Osteoblast (primary cell): ENCODE data around the gene IL19. TPM values are rescaled to one million over a fixed set of nuclear protein-coding genes. Genes with fewer than 3 reads are reported as not detected.

Experiments
- DNase-seq: peaks from one replicate; pipeline ENCODE4 v3.0.0; 2011; ENCODE audit warnings: low spot score, mixed read lengths; ENCODE audit not compliant: insufficient read length; ENCODE audit errors: missing footprints
- H2AFZ ChIP-seq: 2 replicates; pipeline ENCODE4 v1.6.0; 2011; ENCODE audit warnings: mild to moderate bottlenecking, low read length
- H3K27ac ChIP-seq: 2 replicates; pipeline ENCODE4 v1.5.1; 2011; ENCODE audit warnings: mild to moderate bottlenecking, low read depth, low read length, moderate library complexity
- H3K27me3 ChIP-seq: 2 replicates; pipeline ENCODE4 v1.6.0; 2012; ENCODE audit warnings: mild to moderate bottlenecking, control low read depth, inconsistent platforms, low read length, moderate library complexity; ENCODE audit not compliant: insufficient read depth
- H3K36me3 ChIP-seq: 2 replicates; pipeline ENCODE4 v1.5.1; 2011; ENCODE audit warnings: mild to moderate bottlenecking, low read length, control low read depth, moderate library complexity; ENCODE audit not compliant: insufficient read depth
- H3K4me1 ChIP-seq: 2 replicates; pipeline ENCODE4 v1.5.1; 2011; ENCODE audit warnings: mild to moderate bottlenecking, low read length, control low read depth, moderate library complexity; ENCODE audit not compliant: insufficient read depth
- H3K4me2 ChIP-seq: 2 replicates; pipeline ENCODE4 v1.6.0; 2011; ENCODE audit warnings: mild to moderate bottlenecking, low read length; ENCODE audit not compliant: insufficient read depth
- H3K4me3 ChIP-seq: fragments of 200-600 bp; sonication (generic); 3 replicates; pipeline ENCODE4 v1.5.1; 2012; ENCODE audit warnings: mild to moderate bottlenecking, low read length, inconsistent platforms; ENCODE audit not compliant: insufficient read depth
- H3K79me2 ChIP-seq: 2 replicates; pipeline ENCODE4 v1.6.0; 2012; ENCODE audit warnings: mild to moderate bottlenecking, low read length, control low read depth, inconsistent platforms; ENCODE audit not compliant: insufficient read depth
- H3K9me3 ChIP-seq: 2 replicates; pipeline ENCODE4 v1.5.1; 2011; ENCODE audit warnings: low read depth, low read length, control low read depth
- H4K20me1 ChIP-seq: 2 replicates; pipeline ENCODE4 v1.6.0; 2012; ENCODE audit warnings: mild to moderate bottlenecking, low read length, control low read depth; ENCODE audit not compliant: insufficient read depth
- CTCF ChIP-seq: IDR thresholded peaks from 2 replicates; pipeline ENCODE4 v1.5.1; 2011; ENCODE audit warnings: mild to moderate bottlenecking, low read depth, low read length, moderate library complexity; ENCODE audit errors: extremely low read depth
- total RNA-seq: library from RNA; depleted of rRNA; stranded (reverse); fragments of >200 nt; gene quantifications from 2 replicates; pipeline ENCODE4 v1.2.3, GENCODE V29; 2012

Gene IL19
- total RNA-seq, 1 donor, result not detected

- no peak overlapping the region for H3K4me3 ChIP-seq
- peaks cover 36% of the 10 kb centered on the region for H3K27me3 ChIP-seq
- H2AFZ ChIP-seq, result peak overlapping the region; percentile 31
- H3K4me2 ChIP-seq, result no peak overlapping the region
- H3K27ac ChIP-seq, result no peak overlapping the region
- TF ChIP-seq CTCF, result no peak
- no peaks in the 10 kb centered on the region for H3K36me3 ChIP-seq
- DNase-seq, result no peak
- no peaks in the 10 kb centered on the region for H3K79me2 ChIP-seq
- H3K4me1 ChIP-seq, result no peaks in the 10 kb centered on the region
- no peaks in the 10 kb centered on the region for H3K9me3 ChIP-seq
- no peaks in the 10 kb centered on the region for H4K20me1 ChIP-seq
These were observed 88.5 kb downstream of the IL19 start for GRCh38 chr1:206859082-206859521.

GRCh38 chr1:206860165-206860564 is 89.6 kb downstream of the IL19 start:
- Histone ChIP-seq H3K27me3 (peaks cover 36% of the 10 kb centered on the region), H3K36me3 (no peaks in the 10 kb centered on the region), H3K4me3 (no peak overlapping the region), H3K79me2 (no peaks in the 10 kb centered on the region), H3K9me3 (no peaks in the 10 kb centered on the region), H3K4me1 (peaks cover 2% of the 10 kb centered on the region), H3K4me2 (no peak overlapping the region), H2AFZ (no peak overlapping the region), H3K27ac (no peak overlapping the region), H4K20me1 (no peaks in the 10 kb centered on the region)
- no peak for DNase-seq
- TF ChIP-seq CTCF, result no peak

- Histone ChIP-seq H2AFZ (no peak overlapping the region), H4K20me1 (no peaks in the 10 kb centered on the region), H3K4me3 (no peak overlapping the region), H3K27ac (no peak overlapping the region), H3K4me1 (peaks cover 4% of the 10 kb centered on the region), H3K36me3 (no peaks in the 10 kb centered on the region), H3K27me3 (peaks cover 32% of the 10 kb centered on the region), H3K9me3 (no peaks in the 10 kb centered on the region), H3K4me2 (no peak overlapping the region), H3K79me2 (no peaks in the 10 kb centered on the region)
- no peak for DNase-seq
- no peak for TF ChIP-seq CTCF
These were observed 92.7 kb downstream of the IL19 start for GRCh38 chr1:206863266-206863665.

- no peaks in the 10 kb centered on the region for H3K79me2 ChIP-seq
- peak; percentile 99 for TF ChIP-seq CTCF
- H3K36me3 ChIP-seq, result no peaks in the 10 kb centered on the region
- H4K20me1 ChIP-seq, result no peaks in the 10 kb centered on the region
- H3K4me3 ChIP-seq, result no peak within 1 kb of the TSS
- H3K9me3 ChIP-seq, result no peaks in the 10 kb centered on the region
- no peak within 1 kb of the TSS for H3K27ac ChIP-seq
- DNase-seq, result peak; percentile 67
- peak within 1 kb of the TSS; percentile 32 for H3K4me2 ChIP-seq
- peaks cover 4% of the 10 kb centered on the region for H3K4me1 ChIP-seq
- peaks cover 20% of the 10 kb centered on the region for H3K27me3 ChIP-seq
- H2AFZ ChIP-seq, result no peak within 1 kb of the TSS
These were observed 94.5 kb downstream of the IL19 start, which contains the start of gene IL20 for GRCh38 chr1:206864939-206865671. Gene IL20 (plus strand): TSS chr1:206865623. CDS start chr1:206865853, 230 bp downstream.
